ENCODE measurements around the gene SCT.

SCT gene

DNA sequence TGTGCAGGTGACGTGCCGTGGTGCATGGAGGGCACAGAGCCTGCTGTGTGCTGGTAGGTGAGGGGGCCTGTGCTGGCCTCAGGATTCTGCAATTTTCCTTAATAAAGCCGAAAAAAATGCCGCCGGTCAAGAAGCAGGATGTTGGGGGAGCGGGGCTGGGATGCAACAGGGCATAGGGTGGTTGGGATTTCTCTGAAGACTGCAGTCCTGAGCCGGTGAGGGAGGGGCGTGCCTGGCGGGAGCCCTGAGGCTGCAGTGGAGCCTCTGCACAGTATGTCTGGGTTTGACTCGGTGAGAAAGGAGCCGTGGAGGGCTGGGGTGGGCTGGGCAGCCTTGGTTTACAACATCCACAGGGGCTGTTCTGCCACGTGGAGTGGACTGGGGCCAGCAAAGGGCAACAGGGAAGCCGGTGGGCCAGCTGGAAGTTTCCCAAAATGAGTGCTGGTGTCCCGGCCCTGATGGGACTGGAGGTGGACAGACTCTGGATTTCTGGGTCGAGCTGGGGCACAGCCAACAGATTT lies 3.6 kb downstream of the SCT start:
- ATAC-seq (no peak), DNase-seq (no peak)

DNA sequence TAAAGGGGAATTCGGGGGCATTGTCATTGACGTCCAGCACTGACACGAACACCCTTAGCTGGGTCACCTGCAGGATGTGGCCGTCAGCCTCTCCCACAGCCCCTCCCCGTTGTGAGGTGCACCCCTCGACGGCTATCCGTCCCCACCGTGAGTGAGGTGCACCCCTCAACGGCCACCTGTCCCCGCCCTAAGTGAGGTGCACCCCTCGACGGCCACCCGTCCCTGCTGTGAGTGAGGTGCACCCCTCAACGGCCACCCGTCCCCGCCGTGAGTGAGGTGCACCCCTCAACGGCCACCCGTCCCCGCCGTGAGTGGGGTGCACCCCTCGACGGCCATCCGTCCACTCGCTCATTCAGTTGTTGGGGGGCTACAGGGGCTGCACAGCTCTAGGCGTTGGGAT lies 5.1 kb downstream of the SCT start:
- ATAC-seq (no peak), DNase-seq (no peak)

DNA sequence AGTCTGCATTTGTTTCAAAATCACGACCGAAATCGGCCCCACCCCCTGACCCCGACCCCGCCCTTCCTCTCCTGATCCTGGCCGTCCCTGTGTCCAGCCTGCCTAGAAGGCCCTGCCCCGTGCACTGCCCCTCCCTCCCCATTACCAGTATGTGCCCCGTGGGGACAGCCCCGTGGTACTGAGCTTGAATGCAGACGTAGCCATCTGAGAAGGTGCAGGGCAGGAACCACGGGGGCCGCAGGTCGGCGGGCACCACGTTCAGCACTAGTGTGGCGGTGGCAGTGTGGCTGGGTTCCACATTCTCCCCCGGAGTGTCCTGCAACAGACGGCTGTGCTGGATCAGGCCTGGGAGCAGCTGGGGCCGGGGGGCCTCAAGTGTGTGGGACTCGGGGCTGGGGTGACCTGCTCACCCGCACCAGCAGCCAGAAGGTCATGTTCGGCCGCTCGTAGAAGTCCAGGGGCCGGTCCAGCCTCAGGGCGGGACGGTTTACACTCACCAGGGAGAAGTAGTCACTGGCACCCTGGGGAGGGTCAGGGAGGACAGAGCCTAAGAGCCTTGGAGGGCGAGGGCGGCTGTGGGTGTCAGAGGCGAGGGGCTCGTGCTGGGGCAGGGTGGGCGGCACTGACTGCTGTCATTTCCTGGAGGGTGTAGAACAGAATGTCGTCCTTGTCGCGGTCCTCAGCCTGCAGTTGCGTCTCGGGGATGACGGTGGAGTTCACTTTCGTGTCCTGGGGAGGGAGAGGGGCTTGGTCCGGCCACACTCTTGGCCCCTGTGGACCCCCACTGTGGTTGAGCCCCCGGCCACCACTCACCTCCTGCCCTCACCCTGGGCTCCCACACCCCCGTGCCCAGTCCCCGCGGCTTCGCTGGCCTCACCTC lies 5.8 kb downstream of the SCT start:
- ATAC-seq (no peak), DNase-seq (no peak)

DNA sequence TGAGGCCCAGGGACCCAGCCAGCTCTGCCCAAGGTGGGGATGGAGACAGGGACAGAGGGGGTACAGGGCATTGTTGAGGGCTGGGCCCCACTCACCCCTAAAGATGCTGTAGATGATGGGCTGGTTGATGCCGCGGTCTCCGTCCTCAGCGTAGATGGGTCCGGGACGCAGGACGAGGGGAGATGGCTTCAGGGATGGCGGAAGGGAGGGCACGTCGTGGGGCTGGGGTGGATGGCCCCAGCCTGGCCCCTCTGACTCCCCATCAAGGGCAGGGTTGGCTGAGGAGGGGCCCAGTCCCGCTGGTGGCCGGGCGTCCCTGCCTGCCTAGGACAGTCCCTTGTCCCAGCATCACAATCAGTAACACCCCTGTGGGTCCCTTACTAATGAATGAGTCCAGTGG lies 6.8 kb downstream of the SCT start:
- ATAC-seq (no peak), DNase-seq (no peak)

DNA sequence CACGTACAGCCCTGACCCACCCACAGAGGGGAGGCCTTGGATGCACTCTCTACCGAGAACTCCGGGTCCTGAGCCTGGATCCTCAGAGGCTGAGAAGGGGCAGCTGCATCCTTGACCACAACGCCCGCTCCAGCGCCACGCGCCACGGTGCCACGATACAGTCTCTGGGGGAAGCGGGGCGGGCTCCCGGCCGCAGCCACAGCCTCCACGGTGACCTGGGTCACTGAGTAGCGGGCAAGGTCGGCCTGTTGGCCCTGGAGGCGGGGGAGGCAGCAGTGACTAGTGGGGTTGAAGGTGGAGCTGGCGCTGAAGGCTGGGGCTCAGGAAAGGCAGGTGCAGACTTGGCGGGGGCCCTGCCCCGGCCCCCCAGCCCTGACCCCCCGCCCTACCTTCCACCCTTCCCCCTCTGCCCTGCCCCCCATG lies 7.3 kb downstream of the SCT start:
- ATAC-seq, result no peak

DNA sequence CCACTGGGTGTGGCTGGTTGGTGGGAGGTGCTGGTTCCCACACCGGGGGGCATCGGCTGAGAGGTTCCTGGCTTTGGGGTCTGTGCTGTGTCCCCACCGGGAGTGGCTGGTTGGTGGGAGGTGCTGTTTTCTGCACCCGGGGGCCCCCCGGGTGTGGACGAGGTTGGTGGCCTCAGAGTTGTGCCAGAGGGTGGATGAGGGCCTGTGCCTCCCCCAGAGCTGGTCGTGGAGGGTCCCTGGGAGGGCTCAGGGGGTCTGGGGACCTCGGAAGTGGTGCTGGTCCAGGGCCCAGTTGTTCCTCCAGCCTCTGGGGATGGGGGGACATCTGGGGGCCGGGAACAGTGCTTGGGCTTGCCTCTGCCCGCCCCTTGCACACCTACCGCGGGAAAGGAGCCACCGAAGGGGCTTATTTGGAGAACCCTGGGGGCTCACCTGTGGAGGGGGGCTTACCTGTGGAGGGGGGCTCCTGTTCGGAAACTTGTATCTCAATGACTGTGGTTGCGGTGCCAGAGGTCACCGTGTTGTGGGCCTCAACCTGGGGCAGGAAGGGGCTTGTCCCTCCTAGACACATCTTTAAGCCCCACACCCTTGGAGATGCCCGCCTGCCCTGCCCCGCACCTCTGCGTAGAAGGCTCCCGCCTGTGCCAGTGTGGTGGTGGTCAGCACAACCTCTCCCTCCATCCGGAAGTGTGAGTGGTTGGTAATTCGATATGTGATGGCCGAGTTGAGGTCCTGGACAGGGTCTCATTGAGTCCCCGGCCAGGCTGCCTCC lies 7.9 kb downstream of the SCT start:
- no peak for DNase-seq
- no peak for ATAC-seq

More for the DNA sequence above, 7.3 kb downstream of the SCT start:
- no peak for DNase-seq

DNA sequence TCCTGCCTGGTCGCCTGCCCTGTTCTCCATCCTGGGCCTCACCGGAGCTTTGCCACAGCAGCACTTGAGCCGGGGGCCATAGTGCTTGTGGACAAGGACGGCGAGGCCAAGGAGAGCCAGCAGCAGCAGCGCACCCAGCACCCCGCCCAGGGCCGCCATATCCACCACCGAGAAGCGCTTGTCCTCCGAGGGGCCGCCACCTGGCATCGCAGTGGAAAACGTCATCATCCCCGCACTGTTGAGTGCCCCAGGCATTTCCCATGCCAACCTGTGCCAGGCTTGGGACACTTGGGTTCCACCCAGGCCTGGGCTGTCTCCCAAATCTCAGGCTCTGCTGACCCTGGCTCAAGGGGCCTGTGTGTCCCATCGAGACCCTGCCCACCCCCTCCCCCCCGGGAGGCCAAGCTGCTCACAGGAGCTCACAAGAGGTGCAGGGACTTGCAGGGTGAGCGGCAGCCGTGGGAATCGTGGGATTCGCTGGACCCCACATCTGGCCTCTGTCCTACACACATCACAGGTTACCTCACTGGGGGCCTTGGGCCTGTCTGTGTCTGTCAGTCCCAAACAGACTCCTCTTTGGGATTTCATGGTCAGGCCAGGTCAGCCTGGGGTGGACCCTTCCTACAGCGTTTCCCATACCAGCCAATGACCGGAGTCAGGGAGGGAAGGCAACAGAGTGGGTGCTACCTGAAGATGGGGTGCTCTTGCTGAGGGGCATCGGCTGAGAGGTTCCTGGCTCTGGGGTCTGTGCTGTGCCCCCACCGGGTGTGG lies 8.9 kb downstream of the SCT start:
- DNase-seq (no peak), ATAC-seq (no peak)

DNA sequence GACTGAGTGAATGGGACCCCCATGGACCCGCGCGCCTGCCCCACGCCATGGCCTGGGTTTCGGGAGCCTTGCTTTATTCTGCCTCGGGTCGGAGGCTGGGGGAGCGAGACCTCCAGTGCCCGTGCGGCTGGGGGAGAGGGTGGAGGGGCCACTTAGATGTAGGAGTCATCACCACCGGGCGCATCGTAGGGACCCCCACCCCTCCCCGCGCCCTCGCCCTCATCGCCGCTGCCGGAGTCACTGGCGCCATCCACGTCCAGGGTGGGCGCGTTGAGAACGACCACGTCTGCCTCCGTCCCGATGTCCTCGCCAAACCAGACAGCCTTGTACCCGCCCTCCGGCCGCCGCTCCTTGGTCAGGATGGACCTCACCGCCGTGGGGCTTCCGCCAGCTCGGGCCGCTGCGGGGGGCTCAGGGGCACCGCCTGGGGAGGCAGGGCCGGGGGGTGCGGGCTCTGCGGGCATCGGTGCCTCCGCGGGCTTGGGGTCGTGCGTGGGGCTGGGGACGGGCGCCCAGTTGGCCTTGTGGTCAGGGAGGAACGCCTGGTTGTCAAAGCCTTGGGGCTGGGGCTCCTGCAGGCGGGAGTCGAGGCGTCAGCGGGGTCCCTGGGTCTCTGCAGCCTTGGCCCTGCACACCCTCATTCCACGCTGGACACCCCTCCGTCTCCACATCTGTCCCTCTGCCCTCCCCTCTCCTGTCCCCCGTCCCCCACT lies 9.6 kb downstream of the SCT start:
- no peak for DNase-seq
- no peak for ATAC-seq

DNA sequence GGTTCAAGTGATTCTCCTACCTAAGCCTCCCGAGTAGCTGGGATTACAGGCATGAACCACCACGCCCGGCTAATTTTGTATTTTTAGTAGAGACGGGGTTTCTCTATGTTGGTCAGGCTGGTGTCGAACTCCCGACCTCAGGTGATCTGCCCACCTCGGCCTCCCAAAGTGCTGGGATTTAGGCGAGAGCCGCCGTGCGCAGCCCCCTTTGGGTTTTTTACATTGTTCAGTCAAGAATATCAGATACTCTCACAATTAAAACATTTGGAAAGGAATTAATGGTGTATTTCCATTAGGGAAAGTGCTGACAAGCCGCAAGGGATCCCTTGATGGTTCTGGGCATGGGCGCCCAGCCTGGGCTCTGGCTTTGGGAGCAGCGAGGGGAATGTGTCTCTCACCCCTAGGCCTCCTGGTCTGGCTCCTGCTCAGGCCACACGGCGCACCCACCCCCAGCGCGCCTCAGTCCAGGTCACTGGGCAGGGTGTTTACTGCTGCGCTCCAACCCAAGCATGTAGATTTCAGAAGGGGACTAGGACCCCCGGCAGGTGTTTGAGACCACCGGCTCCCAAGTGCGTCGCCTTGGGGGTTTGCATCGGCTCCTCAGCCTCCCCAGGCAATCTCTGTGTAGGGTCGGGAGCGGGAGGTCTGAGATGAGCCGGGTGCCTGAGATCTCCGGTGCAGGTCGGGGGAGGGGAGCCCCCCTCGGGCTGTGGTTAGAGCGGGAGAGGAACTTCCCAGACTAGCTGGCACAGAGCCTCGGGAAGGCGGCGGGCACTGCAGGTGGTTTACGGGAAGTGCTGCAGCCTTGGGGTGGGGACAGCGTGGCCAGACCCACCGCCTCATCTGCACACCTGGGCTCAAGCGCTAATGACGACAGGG lies 10.4 kb downstream of the SCT start:
- ATAC-seq (no peak), DNase-seq (no peak)

DNA sequence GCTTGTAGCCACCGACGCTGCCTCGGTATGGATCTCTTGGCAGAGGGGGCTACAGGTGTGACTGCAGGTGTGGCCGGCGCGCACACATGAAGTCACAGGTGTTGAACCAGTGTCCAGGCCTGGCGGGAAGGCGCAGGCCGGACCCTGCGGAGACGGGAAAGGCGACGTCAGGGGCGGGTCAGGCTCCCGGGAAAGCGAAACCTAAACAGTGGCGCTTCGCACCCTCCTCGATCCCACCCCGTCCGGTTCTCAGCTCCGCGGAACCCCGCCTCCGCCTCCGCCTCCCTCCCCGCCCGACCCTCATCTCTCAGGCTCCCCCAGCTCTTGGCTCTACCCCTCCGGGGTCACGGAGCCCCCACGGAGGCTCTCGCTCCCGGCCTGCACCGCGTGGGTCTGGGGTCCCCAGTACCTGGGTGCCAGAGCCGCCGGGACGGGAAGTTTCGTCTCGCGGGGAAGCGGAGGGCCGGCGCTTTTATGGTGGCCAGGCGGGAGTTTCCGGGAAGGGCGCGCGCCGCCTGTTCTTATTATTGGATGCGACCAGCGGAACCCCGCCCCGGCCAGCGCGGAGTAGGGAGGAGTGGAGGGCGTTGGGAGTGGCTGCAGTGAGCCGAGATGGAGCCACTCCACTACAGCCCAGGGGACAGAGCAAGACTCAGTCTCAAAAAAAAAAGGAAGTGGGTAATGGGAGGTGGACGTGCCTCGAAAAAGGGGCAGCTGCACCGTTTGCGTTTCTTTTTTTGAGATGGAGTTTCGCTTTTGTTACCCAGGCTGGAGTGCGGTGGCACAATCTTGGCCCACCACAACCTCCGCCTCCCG lies 11.3 kb downstream of the SCT start, which contains the start of gene IRF7:
Gene IRF7, minus strand, starts transcription at position 447 of the 816 bp plus-strand sequence. CDS start 586 bp downstream, outside the sequence.
- DNase-seq, result peak; percentile 89
- ATAC-seq, result peak; percentile 84

DNA sequence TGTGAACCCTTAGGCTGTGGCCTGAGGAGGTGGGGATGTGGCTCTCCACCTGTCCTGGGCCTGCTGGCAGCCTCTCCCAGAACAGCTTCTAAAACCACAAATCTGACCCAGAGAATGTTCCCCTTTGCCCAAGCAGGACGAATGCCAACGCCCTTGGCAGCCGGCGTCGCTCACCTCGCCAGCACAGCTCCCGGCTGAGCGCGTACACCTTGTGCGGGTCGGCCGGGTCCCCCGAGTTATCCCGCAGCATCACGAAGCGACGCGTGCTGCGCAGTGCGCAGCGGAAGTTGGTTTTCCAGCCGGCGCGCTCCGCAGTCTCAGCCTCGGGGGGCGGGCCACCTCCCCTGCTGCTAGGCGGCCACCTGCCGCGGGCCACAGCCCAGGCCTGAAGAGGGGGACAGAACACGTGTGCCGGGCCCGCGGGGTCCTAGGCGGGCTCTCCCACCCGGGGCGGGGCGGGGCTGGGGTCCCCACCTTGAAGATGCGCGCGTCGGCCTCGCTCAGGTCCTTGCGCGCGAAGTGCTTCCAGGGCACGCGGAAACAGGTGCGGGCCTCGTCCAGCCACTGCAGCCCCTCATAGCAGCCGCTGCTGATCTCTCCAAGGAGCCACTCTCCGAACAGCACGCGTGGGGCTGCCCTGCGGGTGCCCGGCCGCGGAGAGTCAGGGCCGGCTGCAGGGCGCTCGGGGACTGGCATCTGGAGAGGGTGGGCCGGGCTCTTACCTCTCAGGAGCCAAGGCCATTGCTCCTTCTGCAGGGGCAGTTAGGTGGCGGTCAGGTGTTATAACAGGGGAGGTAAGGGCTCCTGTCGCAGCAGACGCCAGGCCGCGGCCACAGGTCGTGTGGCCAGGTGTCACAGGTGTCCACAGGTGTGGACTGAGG lies 12.1 kb downstream of the SCT start:
- ATAC-seq (no peak), DNase-seq (no peak)

DNA sequence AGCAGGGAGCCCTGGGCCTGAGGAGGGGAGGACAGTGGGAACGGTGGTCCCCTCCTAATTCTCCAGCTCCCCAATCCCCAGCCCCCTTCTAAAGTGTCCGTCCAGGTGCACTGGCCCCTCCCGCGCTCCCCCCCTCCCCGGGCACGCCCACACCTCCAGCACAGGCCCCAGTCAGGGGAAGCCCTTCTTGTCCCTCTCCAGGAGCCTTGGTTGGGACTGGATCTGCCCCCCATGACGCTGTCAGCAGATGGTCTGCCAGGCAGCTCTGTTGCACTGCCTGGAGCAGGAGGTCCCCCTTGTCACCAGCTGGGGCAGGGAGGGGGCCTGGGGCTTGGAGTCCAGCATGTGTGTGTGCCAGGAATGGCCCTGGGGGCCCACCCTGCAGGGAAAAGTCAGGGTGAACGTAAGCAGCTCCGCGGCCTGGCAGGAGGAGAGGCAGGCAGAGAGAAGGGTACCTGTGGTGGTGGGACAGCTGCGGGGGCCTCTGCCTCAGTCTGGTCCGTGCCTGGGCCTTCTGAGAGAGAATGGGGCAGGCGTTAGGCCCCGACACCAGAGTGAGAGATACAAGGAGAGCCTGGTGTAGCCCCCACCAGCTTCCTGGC lies 12.9 kb downstream of the SCT start:
- DNase-seq (no peak), ATAC-seq (no peak)

DNA sequence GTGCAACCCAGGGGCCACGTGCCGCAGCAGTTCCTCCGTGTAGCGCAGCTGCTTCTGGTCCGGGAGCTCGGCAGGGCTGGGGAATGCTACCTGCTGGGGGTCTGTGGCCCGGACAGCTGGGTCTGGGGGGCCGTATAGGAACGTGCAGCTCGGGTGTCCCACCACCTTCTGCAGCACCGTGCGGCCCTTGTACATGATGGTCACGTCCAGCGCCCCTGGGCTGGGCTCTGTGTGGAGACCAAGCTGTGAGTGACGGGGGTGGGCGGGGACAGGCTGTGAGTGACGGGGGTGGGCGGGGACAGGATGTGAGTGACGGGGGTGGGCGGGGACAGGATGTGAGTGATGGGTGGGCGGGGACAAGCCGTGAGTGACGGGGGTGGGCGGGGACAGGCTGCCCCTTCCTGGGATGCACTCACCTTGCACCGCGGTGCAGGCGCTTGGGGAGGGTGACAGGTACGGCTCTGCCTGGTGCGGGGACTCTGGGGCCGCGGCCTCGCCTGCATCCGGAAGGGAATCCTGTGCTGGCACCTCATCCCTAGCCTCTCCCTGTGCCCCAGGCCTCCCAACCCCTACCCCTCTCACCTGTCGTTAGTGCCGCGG lies 13.5 kb downstream of the SCT start:
- ATAC-seq (peak; percentile 7), DNase-seq (peak; percentile 85)

DNA sequence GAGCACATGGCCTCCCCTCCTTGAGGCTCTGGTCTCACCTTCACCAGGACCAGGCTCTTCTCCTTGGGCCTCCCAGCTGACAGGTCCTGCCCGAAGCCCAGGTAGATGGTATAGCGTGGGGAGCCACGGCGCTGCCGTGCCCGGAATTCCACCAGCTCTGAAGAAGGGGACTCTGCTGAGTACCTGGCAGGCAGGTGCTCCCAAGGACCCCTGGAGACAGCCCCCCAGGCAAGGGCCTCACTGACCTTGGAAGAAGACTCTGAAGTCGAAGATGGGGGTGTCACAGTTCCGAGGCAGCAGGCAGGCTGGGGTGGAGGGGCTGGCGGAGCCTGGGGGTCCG lies 14.1 kb downstream of the SCT start:
- no peak for DNase-seq
- no peak for ATAC-seq

DNA sequence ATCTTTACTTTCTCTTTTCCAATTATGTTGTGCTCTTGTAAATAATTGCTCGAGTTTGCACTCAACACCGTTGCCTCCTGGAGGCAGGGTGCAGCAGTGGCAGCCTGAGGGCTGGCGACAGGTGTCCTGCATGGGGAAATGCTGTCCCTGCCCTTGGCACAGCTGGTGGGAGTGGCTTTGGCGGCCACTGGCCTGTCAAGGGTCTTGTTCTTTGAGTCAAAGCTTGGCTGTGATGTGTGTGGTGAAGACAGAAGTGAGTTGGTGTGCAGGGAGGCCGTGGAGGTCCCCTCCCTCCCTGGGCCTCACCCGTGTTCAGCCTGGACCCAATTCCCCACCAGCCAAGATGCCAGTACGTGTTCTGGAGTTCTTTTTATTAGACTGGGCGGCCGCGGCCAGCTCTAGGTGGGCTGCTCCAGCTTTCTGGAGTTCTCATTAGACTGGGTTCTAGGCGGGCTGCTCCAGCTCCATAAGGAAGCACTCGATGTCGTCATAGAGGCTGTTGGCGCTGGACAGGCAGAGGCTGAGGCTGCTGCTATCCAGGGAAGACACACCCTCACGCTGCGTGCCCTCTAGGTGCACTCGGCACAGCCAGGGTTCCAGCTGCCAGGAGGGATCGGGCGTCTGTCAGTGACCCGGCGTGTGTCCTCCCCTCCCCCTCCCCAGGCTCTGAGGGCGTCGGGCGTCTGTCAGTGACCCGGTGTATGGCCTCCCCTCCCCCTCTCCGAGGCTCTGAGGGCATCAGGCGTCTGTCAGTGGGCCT lies 14.6 kb downstream of the SCT start:
- ATAC-seq, result no peak
- DNase-seq, result no peak

DNA sequence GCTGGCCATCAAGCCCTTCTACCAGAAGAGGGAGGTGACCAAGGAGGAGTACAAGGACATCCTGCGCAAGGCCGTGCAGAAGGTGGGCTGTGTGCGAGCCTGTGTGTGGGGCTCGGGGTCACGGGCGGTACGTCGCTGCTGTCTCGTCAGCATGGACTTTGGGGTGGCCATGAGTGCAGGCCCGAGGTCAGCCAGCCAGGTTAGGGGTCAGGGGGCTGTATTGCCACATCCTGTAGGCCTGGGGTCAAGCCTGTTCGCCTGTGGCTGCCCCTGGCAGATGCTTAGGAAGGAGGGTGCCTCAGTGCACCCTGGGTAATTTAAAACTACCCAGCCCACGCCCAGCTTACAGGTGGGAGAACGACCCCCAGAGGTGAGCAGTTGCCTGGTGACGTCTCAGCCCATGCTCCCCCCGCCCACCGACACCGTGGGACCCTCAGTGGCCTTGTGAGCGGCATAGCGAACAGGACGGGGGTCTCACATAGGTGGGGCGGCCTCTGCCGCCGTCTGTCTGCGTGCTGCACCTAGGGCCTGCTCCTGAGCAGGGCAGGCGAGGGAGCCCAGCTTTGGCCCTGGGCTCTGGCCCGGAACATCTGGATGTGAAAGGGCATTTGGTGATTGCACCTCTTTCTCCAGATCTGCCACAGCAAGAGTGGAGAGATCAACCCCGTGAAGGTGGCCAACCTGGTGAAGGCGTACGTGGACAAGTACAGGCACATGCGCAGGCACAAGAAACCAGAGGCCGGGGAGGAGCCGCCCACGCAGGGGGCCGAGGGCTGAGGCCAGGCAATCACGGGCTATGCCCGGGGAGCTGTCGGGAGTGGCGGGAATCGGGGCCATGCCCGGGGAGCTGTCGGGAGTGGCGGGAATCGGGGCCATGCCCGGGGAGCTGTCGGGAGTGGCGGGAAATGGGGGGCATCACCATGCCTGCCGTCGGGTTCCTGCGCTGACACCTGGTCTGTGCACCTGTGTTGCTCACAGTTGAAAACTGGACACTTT lies 15.7 kb downstream of the SCT start:
- ATAC-seq (no peak), DNase-seq (no peak)
